ENCODE measurements around the gene ZBTB42. TPM values are rescaled to one million over a fixed set of nuclear protein-coding genes. Genes with fewer than 3 reads are reported as not detected.
"Not testable (repeated sequence)": the region's sequence is repeated elsewhere in the genome, so short reads cannot be mapped to it uniquely, and the experiment has no call there.

ZBTB42 gene
- total RNA-seq, 1 donor from 2014 or later: 3.1 TPM

- Mint-ChIP-seq H3K36me3 (ENCODE audit: low read depth) (peaks cover 2% of the 10 kb centered on the region), H3K4me3 (peak overlapping the region; percentile 77), H3K27ac (no peak overlapping the region), H3K27me3 (peaks cover 9% of the 10 kb centered on the region), H3K4me1 (peaks cover 20% of the 10 kb centered on the region), H3K9me3 (no peaks in the 10 kb centered on the region)
- ATAC-seq (ENCODE audit: low read depth) (peak; percentile 87), DNase-seq (peak; percentile 97)
- TF ChIP-seq, protein P1, sequence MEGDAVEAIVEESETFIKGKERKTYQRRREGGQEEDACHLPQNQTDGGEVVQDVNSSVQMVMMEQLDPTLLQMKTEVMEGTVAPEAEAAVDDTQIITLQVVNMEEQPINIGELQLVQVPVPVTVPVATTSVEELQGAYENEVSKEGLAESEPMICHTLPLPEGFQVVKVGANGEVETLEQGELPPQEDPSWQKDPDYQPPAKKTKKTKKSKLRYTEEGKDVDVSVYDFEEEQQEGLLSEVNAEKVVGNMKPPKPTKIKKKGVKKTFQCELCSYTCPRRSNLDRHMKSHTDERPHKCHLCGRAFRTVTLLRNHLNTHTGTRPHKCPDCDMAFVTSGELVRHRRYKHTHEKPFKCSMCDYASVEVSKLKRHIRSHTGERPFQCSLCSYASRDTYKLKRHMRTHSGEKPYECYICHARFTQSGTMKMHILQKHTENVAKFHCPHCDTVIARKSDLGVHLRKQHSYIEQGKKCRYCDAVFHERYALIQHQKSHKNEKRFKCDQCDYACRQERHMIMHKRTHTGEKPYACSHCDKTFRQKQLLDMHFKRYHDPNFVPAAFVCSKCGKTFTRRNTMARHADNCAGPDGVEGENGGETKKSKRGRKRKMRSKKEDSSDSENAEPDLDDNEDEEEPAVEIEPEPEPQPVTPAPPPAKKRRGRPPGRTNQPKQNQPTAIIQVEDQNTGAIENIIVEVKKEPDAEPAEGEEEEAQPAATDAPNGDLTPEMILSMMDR (IDR thresholded peaks at IDR 0.05): no peak
- CTCF ChIA-PET: interaction anchor here (1.0 to 3.0 kb wide), 3 partner anchors 26 to 74 kb away, joined by 4 to 59 read pairs (median 4); partner anchors contain the start of genes SIVA1 and ZBTB42
- intact Hi-C loops (cut with micrococcal nuclease): loop anchor here (1.0 to 5.0 kb wide), 5 partner anchors 26 to 474 kb away; partner anchors contain the start of genes BRF1, CDCA4, PLD4 and ZBTB42
- POLR2A ChIA-PET: interaction anchor here (0.5 to 1.9 kb wide), 5 partner anchors 26 to 239 kb away, joined by 3 to 13 read pairs (median 3); partner anchors contain the start of genes GPR132 and ZBTB42
Observed at GRCh38 chr14:104826189-104826860, 25.4 kb downstream of the ZBTB42 start.

- intact Hi-C loops (cut with micrococcal nuclease): loop anchor here (1.0 to 5.0 kb wide), 5 partner anchors 26 to 474 kb away; partner anchors contain the start of genes BRF1, CDCA4, PLD4 and ZBTB42
- H3K27ac Mint-ChIP-seq: no peak overlapping the region
- CTCF ChIA-PET: interaction anchor here (3.0 kb wide), 1 partner anchor 58 kb away, joined by 59 read pairs; no protein-coding TSS in a partner anchor
Observed at GRCh38 chr14:104826861-104827176, 25.9 kb downstream of the ZBTB42 start.

DNA sequence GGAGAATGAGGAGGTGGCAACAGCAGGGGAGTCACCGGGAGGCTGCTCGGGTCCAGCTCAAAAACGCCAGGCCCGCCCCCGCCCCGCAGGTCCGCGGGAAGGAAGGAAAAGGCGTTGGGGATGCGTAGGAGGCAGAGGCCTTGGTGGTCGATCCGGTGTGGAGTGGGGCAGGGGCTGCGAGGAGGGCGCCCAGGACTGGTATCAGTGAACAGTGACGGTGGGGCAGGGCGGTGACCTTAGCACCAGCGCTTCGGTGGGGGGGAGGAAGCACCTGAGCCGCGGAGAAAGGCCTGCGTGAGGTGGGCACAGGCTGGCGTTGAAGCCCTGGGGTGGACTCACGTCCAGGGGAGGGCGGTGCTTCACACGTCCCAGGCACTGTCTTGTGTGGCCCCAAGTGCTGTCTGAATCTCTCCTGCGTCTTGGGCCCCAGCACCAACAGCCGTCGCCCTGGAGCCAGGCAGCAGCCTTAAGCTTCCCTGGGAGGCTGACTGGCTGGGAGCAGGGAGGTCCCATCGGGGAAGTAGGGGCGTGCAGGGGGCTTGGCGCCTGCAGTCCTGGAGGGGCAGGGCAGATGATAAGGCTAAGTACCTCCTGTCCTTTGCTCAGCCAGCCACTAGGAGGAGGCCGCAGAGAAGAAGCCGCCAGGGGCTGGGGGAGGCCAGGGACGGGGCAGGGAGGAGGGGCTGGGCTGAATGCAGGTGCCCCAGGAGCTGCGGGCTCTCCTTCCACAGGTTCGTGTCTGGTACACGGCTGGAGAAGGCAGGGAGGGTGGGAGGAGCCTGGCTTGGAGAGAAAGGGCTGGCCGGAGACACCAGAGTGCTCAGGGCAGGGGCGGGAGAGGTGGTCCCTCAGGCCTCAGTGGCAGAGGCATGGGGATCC lies 26.5 kb downstream of the ZBTB42 start:
- intact Hi-C loops (cut with micrococcal nuclease): loop anchor here (2.0 to 5.0 kb wide), 4 partner anchors 27 to 473 kb away; partner anchors contain the start of genes BRF1, CDCA4, PLD4 and ZBTB42
- Mint-ChIP-seq H3K36me3 (ENCODE audit: low read depth) (no peaks in the 10 kb centered on the region), H3K4me3 (peak overlapping the region; percentile 78), H3K4me1 (peaks cover 20% of the 10 kb centered on the region), H3K27ac (no peak overlapping the region), H3K27me3 (peaks cover 9% of the 10 kb centered on the region), H3K9me3 (no peaks in the 10 kb centered on the region)
- POLR2A ChIA-PET: interaction anchor here (1.6 to 1.9 kb wide), 2 partner anchors 27 to 167 kb away, joined by 3 to 5 read pairs; partner anchors contain the start of gene ZBTB42
- CTCF ChIA-PET: interaction anchor here (0.9 to 3.0 kb wide), 2 partner anchors 59 to 218 kb away, joined by 3 to 59 read pairs; no protein-coding TSS in a partner anchor
- peak; percentile 74 for ATAC-seq (ENCODE audit: low read depth)
- peak; percentile 54 for DNase-seq
- TF ChIP-seq, protein P1 (IDR thresholded peaks at IDR 0.05): no peak

More at GRCh38 chr14:104826861-104827176, 25.9 kb downstream of the ZBTB42 start:
- TF ChIP-seq, protein P1 (IDR thresholded peaks at IDR 0.05): no peak
- no peaks in the 10 kb centered on the region for H3K9me3 Mint-ChIP-seq
- no peaks in the 10 kb centered on the region for H3K36me3 Mint-ChIP-seq (ENCODE audit: low read depth)
- H3K27me3 Mint-ChIP-seq: peaks cover 9% of the 10 kb centered on the region
- H3K4me3 Mint-ChIP-seq: peak overlapping the region; percentile 78
- DNase-seq (no peak), ATAC-seq (ENCODE audit: low read depth) (no peak)
- POLR2A ChIA-PET: interaction anchor here (1.2 to 1.9 kb wide), 3 partner anchors 26 to 239 kb away, joined by 3 to 5 read pairs (median 3); partner anchors contain the start of genes GPR132 and ZBTB42
- peaks cover 20% of the 10 kb centered on the region for H3K4me1 Mint-ChIP-seq

- no peak overlapping the region for H3K27ac Mint-ChIP-seq
- CTCF ChIA-PET: no interaction called here
- DNase-seq: no peak
- no peak overlapping the region for H3K4me3 Mint-ChIP-seq
- no peak for ATAC-seq (ENCODE audit: low read depth)
- H3K9me3 Mint-ChIP-seq: no peaks in the 10 kb centered on the region
- POLR2A ChIA-PET: no interaction called here
- H3K27me3 Mint-ChIP-seq: no peaks in the 10 kb centered on the region
- no peaks in the 10 kb centered on the region for H3K36me3 Mint-ChIP-seq (ENCODE audit: low read depth)
- intact Hi-C loops (cut with micrococcal nuclease): no loop called here
- peaks cover 11% of the 10 kb centered on the region for H3K4me1 Mint-ChIP-seq
- TF ChIP-seq, protein P1 (IDR thresholded peaks at IDR 0.05): no peak
Observed at GRCh38 chr14:104830781-104831180, 29.9 kb downstream of the ZBTB42 start.

DNA sequence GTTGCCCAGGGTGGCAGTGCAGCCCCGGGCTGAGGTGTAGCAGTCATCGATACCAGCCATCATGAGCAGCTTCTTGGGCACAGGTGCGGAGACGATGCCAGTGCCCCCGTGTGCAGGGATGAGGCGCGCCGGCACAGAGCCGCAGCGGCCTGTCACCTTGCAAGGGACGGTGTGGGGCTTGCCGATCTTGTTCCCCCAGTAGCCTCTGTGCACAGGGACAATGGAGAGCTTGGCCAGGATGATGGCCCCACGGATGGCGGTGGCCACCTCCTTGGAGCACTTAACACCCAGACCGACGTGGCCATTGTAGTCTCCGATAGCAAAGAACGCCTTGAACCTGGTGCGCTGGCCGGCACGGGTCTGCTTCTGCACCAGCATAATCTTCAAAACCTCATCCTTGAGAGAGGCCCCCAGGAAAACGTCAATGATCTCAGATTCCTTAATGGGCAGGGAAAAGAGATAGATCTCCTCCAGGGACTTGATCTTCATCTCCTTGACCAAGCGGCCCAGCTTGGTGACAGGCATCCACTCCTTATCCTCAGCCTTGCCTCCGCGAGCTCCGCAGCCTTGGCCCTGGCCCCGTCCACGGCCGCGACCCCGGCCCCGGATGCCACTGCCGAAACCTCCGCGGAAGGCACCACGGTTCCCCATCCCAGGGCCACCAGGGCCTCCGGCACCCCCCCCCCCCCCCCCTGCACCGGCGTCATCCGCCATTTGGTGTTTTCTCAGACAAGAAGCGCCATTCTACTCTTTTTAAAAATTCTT lies 35.5 kb downstream of the ZBTB42 start:
- H3K4me3 Mint-ChIP-seq; H3K36me3 Mint-ChIP-seq (ENCODE audit: low read depth); H3K27ac Mint-ChIP-seq; H3K4me1 Mint-ChIP-seq; H3K27me3 Mint-ChIP-seq; intact Hi-C loops (cut with micrococcal nuclease); H3K9me3 Mint-ChIP-seq; DNase-seq; ATAC-seq (ENCODE audit: low read depth); POLR2A ChIA-PET; CTCF ChIA-PET: not testable (repeated sequence)

All from activated B cell treated with CpG ODN at 0.5 μM for 24 hours (primary cell).